Brain microvascular endothelial cell (primary cell): ENCODE measurements around the gene DGCR2.

ENCODE experiments used
- DNase-seq: peaks from one replicate; pipeline ENCODE4 v3.0.0-alpha.2; 2020
- H3K27ac ChIP-seq: fragments of 250-450 bp; sonication (Bioruptor Pico); 2 replicates; pipeline ENCODE4 v1.5.1; 2020; ENCODE audit warnings: mild to moderate bottlenecking, moderate library complexity
- H3K27me3 ChIP-seq: fragments of 250-450 bp; sonication (Bioruptor Pico); replicated peaks from 2 replicates; pipeline ENCODE4 v1.5.1; 2020; ENCODE audit warnings: mild to moderate bottlenecking
- H3K36me3 ChIP-seq: fragments of 250-450 bp; sonication (Bioruptor Pico); replicated peaks from 2 replicates; pipeline ENCODE4 v1.5.1; 2020; ENCODE audit warnings: mild to moderate bottlenecking
- H3K4me3 ChIP-seq: 2 replicates; pipeline ENCODE4 v1.5.1; 2011; ENCODE audit warnings: low read depth, mild to moderate bottlenecking, control low read depth, low read length, moderate library complexity
- in situ Hi-C: cut with HindIII; loops from 2 replicates; pipeline ENCODE4 v1.10.0; 2017; ENCODE audit warnings: low sequenced_read_pairs, low pct_ligation_motif_present
- TF ChIP-seq, protein P1 (sequence below): IDR thresholded peaks from 2 replicates; pipeline ENCODE4 v1.5.1; 2011; ENCODE audit warnings: low read depth, mild to moderate bottlenecking, moderate library complexity, low read length, control low read depth, inconsistent platforms; ENCODE audit errors: missing control alignments

DGCR2 gene

DNA sequence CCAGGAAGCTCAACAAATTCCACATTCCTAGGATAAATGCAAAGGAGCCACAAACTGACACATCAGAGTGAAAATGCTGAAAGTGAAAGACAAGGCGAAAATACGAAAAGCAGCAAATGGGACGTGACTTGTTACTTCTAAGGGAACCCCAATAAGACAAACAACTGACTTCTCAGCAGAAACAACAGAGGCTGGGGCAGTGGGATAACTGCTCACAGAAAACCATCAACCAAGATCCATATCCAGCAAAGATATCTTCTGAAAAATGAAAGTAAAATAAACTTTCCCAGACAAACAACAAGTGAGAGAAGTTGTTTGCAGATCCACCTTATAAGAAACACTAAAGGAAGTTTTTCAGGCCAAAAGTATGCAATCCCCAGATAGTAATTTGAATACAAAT, 72.1 kb downstream of the DGCR2 start:
- Histone ChIP-seq H3K36me3 (peaks cover 42% of the 10 kb centered on the region), H3K27me3 (no peaks in the 10 kb centered on the region)

DNA sequence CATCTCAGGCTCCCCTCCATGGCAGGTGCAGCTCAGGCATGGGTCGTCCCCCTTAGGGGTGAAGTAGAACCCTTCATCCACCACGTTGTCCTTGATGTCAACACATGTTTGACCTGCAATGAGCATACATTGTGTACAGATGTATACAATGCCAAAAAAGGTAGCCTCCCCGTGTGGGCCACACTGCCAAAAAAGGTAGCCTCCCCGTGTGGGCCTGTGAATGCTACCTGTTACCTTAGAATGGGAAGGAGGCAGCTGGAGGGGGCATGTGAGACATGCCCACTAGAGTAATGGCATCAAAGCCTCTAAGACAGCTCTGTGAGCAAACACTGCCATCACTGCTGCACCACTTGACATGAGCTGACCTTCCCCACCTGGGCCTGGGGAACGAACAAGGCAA, 73.7 kb downstream of the DGCR2 start:
- H3K4me3 ChIP-seq = no peak overlapping the region
- DNase-seq = no peak
- no peaks in the 10 kb centered on the region for H3K27me3 ChIP-seq
- peaks cover 44% of the 10 kb centered on the region for H3K36me3 ChIP-seq
- TF ChIP-seq, protein P1, sequence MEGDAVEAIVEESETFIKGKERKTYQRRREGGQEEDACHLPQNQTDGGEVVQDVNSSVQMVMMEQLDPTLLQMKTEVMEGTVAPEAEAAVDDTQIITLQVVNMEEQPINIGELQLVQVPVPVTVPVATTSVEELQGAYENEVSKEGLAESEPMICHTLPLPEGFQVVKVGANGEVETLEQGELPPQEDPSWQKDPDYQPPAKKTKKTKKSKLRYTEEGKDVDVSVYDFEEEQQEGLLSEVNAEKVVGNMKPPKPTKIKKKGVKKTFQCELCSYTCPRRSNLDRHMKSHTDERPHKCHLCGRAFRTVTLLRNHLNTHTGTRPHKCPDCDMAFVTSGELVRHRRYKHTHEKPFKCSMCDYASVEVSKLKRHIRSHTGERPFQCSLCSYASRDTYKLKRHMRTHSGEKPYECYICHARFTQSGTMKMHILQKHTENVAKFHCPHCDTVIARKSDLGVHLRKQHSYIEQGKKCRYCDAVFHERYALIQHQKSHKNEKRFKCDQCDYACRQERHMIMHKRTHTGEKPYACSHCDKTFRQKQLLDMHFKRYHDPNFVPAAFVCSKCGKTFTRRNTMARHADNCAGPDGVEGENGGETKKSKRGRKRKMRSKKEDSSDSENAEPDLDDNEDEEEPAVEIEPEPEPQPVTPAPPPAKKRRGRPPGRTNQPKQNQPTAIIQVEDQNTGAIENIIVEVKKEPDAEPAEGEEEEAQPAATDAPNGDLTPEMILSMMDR = no peak
- H3K27ac ChIP-seq = no peak overlapping the region
- in situ Hi-C loops = no loop called here

More for the DNA sequence above, 72.1 kb downstream of the DGCR2 start:
- in situ Hi-C loops = no loop called here
- no peak for DNase-seq
- TF ChIP-seq, protein P1 = no peak
- Histone ChIP-seq H3K27ac (no peak overlapping the region), H3K4me3 (no peak overlapping the region)

DNA sequence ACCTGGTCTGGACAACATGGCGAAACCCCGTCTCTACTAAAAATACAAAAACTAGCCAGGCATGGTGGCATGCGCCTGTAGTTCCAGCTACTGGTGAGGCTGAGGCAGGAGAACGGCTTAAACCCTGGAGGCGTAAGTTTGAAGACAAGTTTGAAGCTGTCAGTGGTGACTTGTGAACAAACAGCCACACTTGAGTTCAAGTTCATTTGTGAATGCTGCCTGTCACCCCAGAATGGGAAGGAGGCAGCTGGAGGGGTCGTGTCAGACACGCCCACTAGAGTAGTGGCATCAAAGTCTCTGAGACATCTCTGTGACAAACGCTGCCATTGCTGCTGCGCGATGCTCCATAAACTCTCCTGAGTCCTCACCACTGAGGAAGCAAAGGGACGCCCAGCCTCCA, 74.2 kb downstream of the DGCR2 start:
- H3K36me3 ChIP-seq = peaks cover 45% of the 10 kb centered on the region
- TF ChIP-seq, protein P1 = no peak

GRCh38 chr22:19046719-19047609, 75.2 kb downstream of the DGCR2 start:
- DNase-seq = no peak
- Histone ChIP-seq H3K27ac (no peak overlapping the region), H3K27me3 (no peaks in the 10 kb centered on the region), H3K36me3 (peaks cover 52% of the 10 kb centered on the region), H3K4me3 (no peak overlapping the region)
- in situ Hi-C loops = no loop called here
- TF ChIP-seq, protein P1 = no peak

More for the DNA sequence above, 74.2 kb downstream of the DGCR2 start:
- in situ Hi-C loops = no loop called here
- H3K4me3 ChIP-seq = no peak overlapping the region
- H3K27me3 ChIP-seq = no peaks in the 10 kb centered on the region
- no peak overlapping the region for H3K27ac ChIP-seq
- no peak for DNase-seq

- Histone ChIP-seq H3K4me3 (no peak overlapping the region), H3K27me3 (no peaks in the 10 kb centered on the region), H3K36me3 (peaks cover 52% of the 10 kb centered on the region), H3K27ac (no peak overlapping the region)
- no peak for DNase-seq
- TF ChIP-seq, protein P1 = no peak
- in situ Hi-C loops = no loop called here
These were observed 75.9 kb downstream of the DGCR2 start for GRCh38 chr22:19046287-19046686.
